HepG2 (cell line): ENCODE data around the gene SLC25A38. TPM values are rescaled to one million over a fixed set of nuclear protein-coding genes. Genes with fewer than 3 reads are reported as not detected.

Experiments used
- ATAC-seq: fragments of 200-7000 bp; cut with Tn5 transposase; 3 replicates; pipeline ENCODE4 v1.9.1; 2020; ENCODE audit warnings: mild to moderate bottlenecking, moderate library complexity
- BruUV-seq: library from RNA; stranded (reverse); fragments of 400-500 nt; replicated peaks from 2 replicates; lab custom pipeline; 2021; lab: Mats Ljungman, UMichigan
- CTCF ChIA-PET: fragments of 300-600 bp; formaldehyde crosslinking; extraction: SDS; loops from one replicate; lab custom pipeline; 2021; ENCODE audit warnings: low total read pairs, inconsistent platforms, low intra/inter-chr PET ratio; lab: Yijun Ruan, JAX
- POLR2A ChIA-PET: fragments of 350-600 bp; sonication (Branson Sonifier 250); formaldehyde crosslinking; loops from one replicate; lab custom pipeline; 2020; ENCODE audit warnings: antibody characterized with exemption, inconsistent platforms; lab: Yijun Ruan, JAX
- DNase-seq: peaks from one replicate; pipeline ENCODE4 v3.0.0-alpha.2; 2015; ENCODE audit warnings: low spot score
- FAIRE-seq: peaks from 3 replicates; lab custom pipeline; 2011; peaks lifted over from hg19 to GRCh38; lab: Jason Lieb, UNC
- H2AFZ ChIP-seq: one replicate; pipeline ENCODE4 v1.6.1; 2011; ENCODE audit warnings: low read length, inconsistent platforms
- H3K27ac ChIP-seq: fragments of 300-600 bp; 3 replicates; pipeline ENCODE4 v1.8.0; 2011; ENCODE audit warnings: mixed run types, mild to moderate bottlenecking, mixed read lengths, low read length, inconsistent platforms; ENCODE audit not compliant: insufficient read depth; ENCODE audit errors: extremely low read length
- H3K27me3 ChIP-seq, 2 experiments: fragments of 200-600 bp in 1 of 2; 2 replicates in 1 of 2; 3 replicates in 1 of 2; pipeline versions ENCODE4 v1.6.0 to v1.8.0; 2011; ENCODE audit warnings: low read length in 2 of 2, mild to moderate bottlenecking in 2 of 2, moderate library complexity in 2 of 2, inconsistent platforms in 1 of 2; ENCODE audit not compliant: insufficient read depth in 2 of 2, control insufficient read depth in 1 of 2
- H3K36me3 ChIP-seq, 2 experiments: fragments of 200-600 bp in 1 of 2; replicated peaks in 1 of 2; 2 replicates in 1 of 2; 3 replicates in 1 of 2; pipeline versions ENCODE4 v1.5.1 to v1.8.0; 2011; ENCODE audit warnings: low read length in 2 of 2, inconsistent platforms in 1 of 2; ENCODE audit not compliant: insufficient read depth in 2 of 2, control insufficient read depth in 1 of 2
- H3K4me1 ChIP-seq: 2 replicates; pipeline ENCODE4 v1.5.1; 2012; ENCODE audit warnings: low read length, inconsistent platforms; ENCODE audit not compliant: insufficient read depth
- H3K4me2 ChIP-seq: 2 replicates; pipeline ENCODE4 v1.6.0; 2011; ENCODE audit warnings: low read depth, low read length, inconsistent platforms
- H3K4me3 ChIP-seq, 3 experiments: fragments of 200-600 bp in 1 of 3; sonication (generic), shearing (Covaris generic) in 1 of 3; replicated peaks in 1 of 3; 2 replicates each; pipeline ENCODE4 v1.5.1; 2011 to 2016; ENCODE audit warnings: low read length in 3 of 3, inconsistent platforms in 2 of 3, low read depth in 2 of 3, mild to moderate bottlenecking in 2 of 3, control low read depth in 1 of 3, mixed read lengths in 1 of 3; ENCODE audit not compliant: insufficient read depth in 1 of 3
- H3K79me2 ChIP-seq: one replicate; pipeline ENCODE4 v1.6.1; 2011; ENCODE audit warnings: low read length, inconsistent platforms; ENCODE audit not compliant: insufficient read depth
- H3K9ac ChIP-seq: 2 replicates; pipeline ENCODE4 v1.6.0; 2011; ENCODE audit warnings: mild to moderate bottlenecking, low read depth, low read length, inconsistent platforms; ENCODE audit not compliant: insufficient read depth
- H3K9me3 ChIP-seq: 2 replicates; pipeline ENCODE4 v1.5.1; 2012; ENCODE audit warnings: mild to moderate bottlenecking, low read length
- H4K20me1 ChIP-seq: 2 replicates; pipeline ENCODE4 v1.6.0; 2011; ENCODE audit warnings: inconsistent platforms, mild to moderate bottlenecking, low read length, moderate library complexity; ENCODE audit not compliant: insufficient read depth
- CBX1 ChIP-seq: IDR thresholded peaks from one replicate; pipeline ENCODE4 v1.6.1; 2016; ENCODE audit warnings: antibody characterized with exemption, low read depth
- DBP ChIP-seq: sonication (generic); formaldehyde crosslinking; IDR thresholded peaks from 2 replicates; pipeline ENCODE4 v1.4.0; 2020; ENCODE audit warnings: missing genetic modification reagents; ENCODE audit errors: not compliant biosample characterization
- HIVEP1 ChIP-seq: sonication (generic); formaldehyde crosslinking; IDR thresholded peaks from 2 replicates; pipeline ENCODE4 v1.4.0; 2020; ENCODE audit warnings: mild to moderate bottlenecking, missing genetic modification reagents
- POGZ ChIP-seq: sonication (generic); formaldehyde crosslinking; IDR thresholded peaks from 2 replicates; pipeline ENCODE4 v1.4.0; 2020; ENCODE audit warnings: mild to moderate bottlenecking, missing genetic modification reagents
- RBM39 ChIP-seq: fragments of 200-400 bp; formaldehyde crosslinking; IDR thresholded peaks from one replicate; pipeline ENCODE4 v1.6.1; 2018; ENCODE audit warnings: antibody characterized with exemption, mild to moderate bottlenecking, low read depth, low read length; ENCODE audit not compliant: poor library complexity, severe bottlenecking
- ZNF280B ChIP-seq: sonication (generic); formaldehyde crosslinking; IDR thresholded peaks from 2 replicates; pipeline ENCODE4 v1.5.0; 2020; ENCODE audit warnings: missing genetic modification reagents, mild to moderate bottlenecking, borderline replicate concordance
- ZNF687 ChIP-seq: sonication (generic); formaldehyde crosslinking; IDR thresholded peaks from 2 replicates; pipeline ENCODE4 v1.5.1; 2020; ENCODE audit warnings: mild to moderate bottlenecking, missing genetic modification reagents, moderate library complexity
- ZNF878 ChIP-seq: sonication (generic); formaldehyde crosslinking; IDR thresholded peaks from 2 replicates; pipeline ENCODE4 v1.8.1; 2023; ENCODE audit warnings: mild to moderate bottlenecking, missing genetic modification reagents, moderate library complexity
- WGBS: methylation state at CpG from one replicate; pipeline ENCODE4 v1.1.6; 2017; ENCODE audit warnings: low lambda C conversion rate; 5-methylcytosine and 5-hydroxymethylcytosine counted together
- in situ Hi-C: cut with HindIII; loops from 2 replicates; pipeline ENCODE4 v1.10.0; 2017; ENCODE audit warnings: low pct_unique_long_range_greater_than_20kb; ENCODE audit not compliant: extremely low pct_ligation_motif_present
- intact Hi-C: fragments of 100-400 bp; cut with micrococcal nuclease; formaldehyde crosslinking; loops from one replicate; pipeline ENCODE4 v1.10.0; 2022; ENCODE audit not compliant: unreplicated experiment
- polyA plus RNA-seq, 8 experiments: library from polyadenylated mRNA; depleted of rRNA in 3 of 8; stranded (reverse) in 7 of 8; unstranded in 1 of 8; fragments of >200 nt; fragmentation: Illumina TruSeq in 4 of 8; extraction: Trizol in 4 of 8; gene quantifications; 2 replicates each; pipeline versions ENCODE4 v1.2.1 to v1.2.3, GENCODE V29; 2011 to 2016; ENCODE audit warnings: low read depth in 4 of 8, missing spikeins in 1 of 8, mixed read lengths in 1 of 8; ENCODE audit not compliant: insufficient read depth in 1 of 8
- total RNA-seq, 5 experiments: library from RNA; depleted of rRNA; stranded (reverse); fragments of >200 nt; fragmentation: Illumina TruSeq; extraction: Trizol; gene quantifications; 2 replicates each; pipeline ENCODE4 v1.2.3, GENCODE V29; 2016; ENCODE audit warnings: low read depth in 1 of 5

Gene SLC25A38
- total and polyA plus RNA-seq, 2 of the 13 experiments (the other 11 are each of a cell fraction or from before 2014, with no cell fraction given) = 32.5 to 35.4 TPM

GRCh38 chr3:39333607-39334006, 49.6 kb upstream of the SLC25A38 start (continued):
- TF ChIP-seq ZNF687 (CRISPR knock-in tag) (no peak), POGZ (CRISPR knock-in tag) (no peak), HIVEP1 (no peak), ZNF878 (no peak), CBX1 (no peak)

- in situ Hi-C loops (no loop called here), intact Hi-C loops (no loop called here)
- WGBS = 54% methylated on average over 4 of the region's 4 CpGs
- ChIA-PET POLR2A (no interaction called here), CTCF (no interaction called here)
- BruUV-seq = no TSS peak
- Histone ChIP-seq H3K9ac (no peak overlapping the region), H3K4me3 (no peak overlapping the region), H2AFZ (no peak overlapping the region), H3K4me2 (no peak overlapping the region), H3K79me2 (no peaks in the 10 kb centered on the region), H3K4me1 (no peaks in the 10 kb centered on the region), H3K27me3 (no peaks in the 10 kb centered on the region), H3K27ac (no peak overlapping the region), H3K9me3 (no peaks in the 10 kb centered on the region), H4K20me1 (no peaks in the 10 kb centered on the region), H3K36me3 (no peaks in the 10 kb centered on the region)
- FAIRE-seq (no peak), ATAC-seq (no peak), DNase-seq (no peak)
- TF ChIP-seq RBM39 (no peak), DBP (CRISPR knock-in tag) (no peak), ZNF280B (CRISPR knock-in tag) (no peak)
Observed at GRCh38 chr3:39334205-39334604, 49.0 kb upstream of the SLC25A38 start.
